Hematopoietic multipotent progenitor cell treated with erythropoietin and hydrocortisone succinate and interleukin-3 and kit ligand, for 8 days (in vitro differentiated cells): ENCODE results near the gene USP17L22.
"Not testable (repeated sequence)": the region's sequence is repeated elsewhere in the genome, so short reads cannot be mapped to it uniquely, and the experiment has no call there.

Experiments used
- DNase-seq: peaks from one replicate; pipeline ENCODE4 v3.0.0-alpha.2; 2015

The USP17L22 gene

GRCh38 chr4:9267319-9267718 lies at the start of gene USP17L22:
TSS of gene USP17L22 (plus strand) at chr4:9267619. CDS start at chr4:9267619, 0 bp downstream.
- not testable (repeated sequence) for DNase-seq

- not testable (repeated sequence) for DNase-seq
Observed at GRCh38 chr4:9219852-9220251, 47.6 kb upstream of the USP17L22 start, which contains the start of gene USP17L12. TSS of gene USP17L12 (plus strand) at chr4:9220152. CDS start at chr4:9220152, 0 bp downstream.

GRCh38 chr4:9224596-9224995 lies 42.8 kb upstream of the USP17L22 start, which contains the start of gene USP17L13:
TSS of gene USP17L13 (plus strand) at chr4:9224896. CDS start at chr4:9224896, 0 bp downstream.
- not testable (repeated sequence) for DNase-seq

- not testable (repeated sequence) for DNase-seq
Observed at GRCh38 chr4:9230249-9230648, 37.2 kb upstream of the USP17L22 start.

GRCh38 chr4:9234085-9234484 lies 33.3 kb upstream of the USP17L22 start, which contains the start of gene USP17L15:
TSS of gene USP17L15 (plus strand) at chr4:9234385. CDS start at chr4:9234385, 0 bp downstream.
- not testable (repeated sequence) for DNase-seq

GRCh38 chr4:9238461-9238860 lies 29.0 kb upstream of the USP17L22 start:
- not testable (repeated sequence) for DNase-seq

- DNase-seq, result not testable (repeated sequence)
Observed at GRCh38 chr4:9243579-9243978, 23.8 kb upstream of the USP17L22 start, which contains the start of gene USP17L17. TSS of gene USP17L17 (plus strand) at chr4:9243879. CDS start at chr4:9243879, 0 bp downstream.

- DNase-seq, result peak; percentile 0
Observed at GRCh38 chr4:9247953-9248680, 19.3 kb upstream of the USP17L22 start, which contains the start of gene USP17L18. TSS of gene USP17L18 (plus strand) at chr4:9248630. CDS start at chr4:9248630, 0 bp downstream.

- DNase-seq, result not testable (repeated sequence)
Observed at GRCh38 chr4:9253078-9253477, 14.3 kb upstream of the USP17L22 start, which contains the start of gene USP17L19. TSS of gene USP17L19 (plus strand) at chr4:9253378. CDS start at chr4:9253378, 0 bp downstream.

- not testable (repeated sequence) for DNase-seq
Observed at GRCh38 chr4:9257824-9258223, 9.6 kb upstream of the USP17L22 start, which contains the start of gene USP17L20. TSS of gene USP17L20 (plus strand) at chr4:9258124. CDS start at chr4:9258124, 0 bp downstream.

- DNase-seq, result not testable (repeated sequence)
Observed at GRCh38 chr4:9262572-9262971, 4.8 kb upstream of the USP17L22 start, which contains the start of gene USP17L21. TSS of gene USP17L21 (plus strand) at chr4:9262872. CDS start at chr4:9262872, 0 bp downstream.

- not testable (repeated sequence) for DNase-seq
Observed at GRCh38 chr4:9271719-9272118, 4.3 kb downstream of the USP17L22 start.
